ENCODE measurements around the gene DCUN1D3. TPM values are rescaled to one million over a fixed set of nuclear protein-coding genes. Genes with fewer than 3 reads are reported as not detected.

Gene DCUN1D3
- total RNA-seq, 1 donor from 2014 or later: 9.8 TPM

- no peaks in the 10 kb centered on the region for H3K9me3 ChIP-seq (replicated peaks)
- H3K4me1 ChIP-seq: peaks cover 93% of the 10 kb centered on the region
- H3K27me3 ChIP-seq (ENCODE audit: low read depth): no peaks in the 10 kb centered on the region
- no peak overlapping the region for H3K4me3 ChIP-seq
- peak overlapping the region; percentile 75 for H3K27ac ChIP-seq (replicated peaks)
- no peak for DNase-seq
- intact Hi-C loops (cut with micrococcal nuclease): no loop called here
- TF ChIP-seq CTCF (IDR thresholded peaks at IDR 0.05; ENCODE audit: borderline replicate concordance): no peak
- H3K36me3 ChIP-seq: no peaks in the 10 kb centered on the region
These were observed 20.8 kb downstream of the DCUN1D3 start for GRCh38 chr16:20879175-20880040.

GRCh38 chr16:20878682-20879147 is 21.4 kb downstream of the DCUN1D3 start:
- peak overlapping the region; percentile 75 for H3K27ac ChIP-seq (replicated peaks)
- TF ChIP-seq CTCF (IDR thresholded peaks at IDR 0.05; ENCODE audit: borderline replicate concordance): no peak
- intact Hi-C loops (cut with micrococcal nuclease): no loop called here
- no peaks in the 10 kb centered on the region for H3K27me3 ChIP-seq (ENCODE audit: low read depth)
- H3K4me3 ChIP-seq: no peak overlapping the region
- DNase-seq: no peak
- no peaks in the 10 kb centered on the region for H3K9me3 ChIP-seq (replicated peaks)
- H3K36me3 ChIP-seq: no peaks in the 10 kb centered on the region
- H3K4me1 ChIP-seq: peaks cover 93% of the 10 kb centered on the region

GRCh38 chr16:20875355-20875650 is 24.9 kb downstream of the DCUN1D3 start:
- Histone ChIP-seq H3K36me3 (no peaks in the 10 kb centered on the region), H3K27ac (replicated peaks) (no peak overlapping the region), H3K27me3 (ENCODE audit: low read depth) (no peaks in the 10 kb centered on the region), H3K4me3 (no peak overlapping the region), H3K4me1 (peaks cover 93% of the 10 kb centered on the region), H3K9me3 (replicated peaks) (no peaks in the 10 kb centered on the region)
- intact Hi-C loops (cut with micrococcal nuclease): no loop called here
- DNase-seq: no peak
- TF ChIP-seq CTCF (IDR thresholded peaks at IDR 0.05; ENCODE audit: borderline replicate concordance): no peak

- no peak for DNase-seq
- intact Hi-C loops (cut with micrococcal nuclease): no loop called here
- Histone ChIP-seq H3K9me3 (replicated peaks) (no peaks in the 10 kb centered on the region), H3K4me1 (peaks cover 93% of the 10 kb centered on the region), H3K27me3 (ENCODE audit: low read depth) (no peaks in the 10 kb centered on the region), H3K4me3 (no peak overlapping the region), H3K36me3 (no peaks in the 10 kb centered on the region), H3K27ac (replicated peaks) (no peak overlapping the region)
- no peak for TF ChIP-seq CTCF (IDR thresholded peaks at IDR 0.05; ENCODE audit: borderline replicate concordance)
These were observed 26.0 kb downstream of the DCUN1D3 start for GRCh38 chr16:20874088-20874581.

GRCh38 chr16:20873331-20873730 is 26.8 kb downstream of the DCUN1D3 start:
- Histone ChIP-seq H3K4me3 (no peak overlapping the region), H3K36me3 (no peaks in the 10 kb centered on the region), H3K27me3 (ENCODE audit: low read depth) (no peaks in the 10 kb centered on the region), H3K4me1 (peaks cover 93% of the 10 kb centered on the region), H3K27ac (replicated peaks) (no peak overlapping the region), H3K9me3 (replicated peaks) (no peaks in the 10 kb centered on the region)
- intact Hi-C loops (cut with micrococcal nuclease): no loop called here
- no peak for TF ChIP-seq CTCF (IDR thresholded peaks at IDR 0.05; ENCODE audit: borderline replicate concordance)
- DNase-seq: no peak
